Cardiac fibroblast (primary cell): ENCODE results near the gene PDE8A.

Source experiments
- DNase-seq, 2 donors: peaks; one replicate each; pipeline versions ENCODE4 v3.0.0 to v3.0.0-alpha.2; 2010; ENCODE audit warnings: low read depth in 2 of 2
- H3K4me3 ChIP-seq, 2 donors: replicated peaks in 1 of 2; 1 replicate in 1 of 2; 2 replicates in 1 of 2; pipeline ENCODE4 v1.5.1; 2011; ENCODE audit warnings: low read depth in 2 of 2, low read length in 2 of 2, mild to moderate bottlenecking in 2 of 2, moderate library complexity in 1 of 2
- TF ChIP-seq, protein P1 (sequence below): IDR thresholded peaks from one replicate; pipeline ENCODE4 v1.5.1; 2011; ENCODE audit warnings: low read depth, mild to moderate bottlenecking, low read length, inconsistent platforms

The PDE8A gene

DNA sequence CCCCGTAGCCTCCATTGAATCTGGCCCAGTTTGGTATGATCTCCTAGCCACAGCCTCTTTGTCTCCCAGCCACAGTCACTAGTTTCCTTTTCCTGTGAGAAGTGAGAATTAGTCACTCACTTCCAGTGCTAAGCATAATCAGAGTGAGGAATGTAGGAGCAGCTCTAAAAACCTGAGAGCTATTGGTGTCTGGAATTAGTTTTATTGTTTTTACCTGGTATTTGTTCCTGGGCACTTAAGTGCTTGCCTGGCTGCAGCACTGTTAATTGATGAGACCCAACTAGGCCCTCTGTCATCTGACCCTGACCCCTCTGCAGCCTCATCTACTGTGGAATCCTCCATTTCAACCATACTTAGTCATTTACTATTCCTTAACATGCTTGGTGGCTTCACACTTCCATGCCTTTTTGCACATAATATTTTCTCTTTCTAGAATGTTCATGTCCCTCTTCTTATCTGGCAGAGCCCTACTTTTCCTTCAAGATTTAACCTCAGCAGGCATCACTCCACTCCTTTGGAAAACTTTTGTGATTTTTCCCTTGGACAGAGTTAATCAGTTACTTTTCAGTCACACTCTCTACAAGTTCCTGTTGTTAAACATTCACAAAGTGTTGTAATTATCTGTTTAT lies 48.8 kb downstream of the PDE8A start:
- DNase-seq: peak; percentile 39 to 56
- TF ChIP-seq, protein P1, sequence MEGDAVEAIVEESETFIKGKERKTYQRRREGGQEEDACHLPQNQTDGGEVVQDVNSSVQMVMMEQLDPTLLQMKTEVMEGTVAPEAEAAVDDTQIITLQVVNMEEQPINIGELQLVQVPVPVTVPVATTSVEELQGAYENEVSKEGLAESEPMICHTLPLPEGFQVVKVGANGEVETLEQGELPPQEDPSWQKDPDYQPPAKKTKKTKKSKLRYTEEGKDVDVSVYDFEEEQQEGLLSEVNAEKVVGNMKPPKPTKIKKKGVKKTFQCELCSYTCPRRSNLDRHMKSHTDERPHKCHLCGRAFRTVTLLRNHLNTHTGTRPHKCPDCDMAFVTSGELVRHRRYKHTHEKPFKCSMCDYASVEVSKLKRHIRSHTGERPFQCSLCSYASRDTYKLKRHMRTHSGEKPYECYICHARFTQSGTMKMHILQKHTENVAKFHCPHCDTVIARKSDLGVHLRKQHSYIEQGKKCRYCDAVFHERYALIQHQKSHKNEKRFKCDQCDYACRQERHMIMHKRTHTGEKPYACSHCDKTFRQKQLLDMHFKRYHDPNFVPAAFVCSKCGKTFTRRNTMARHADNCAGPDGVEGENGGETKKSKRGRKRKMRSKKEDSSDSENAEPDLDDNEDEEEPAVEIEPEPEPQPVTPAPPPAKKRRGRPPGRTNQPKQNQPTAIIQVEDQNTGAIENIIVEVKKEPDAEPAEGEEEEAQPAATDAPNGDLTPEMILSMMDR: no peak
- no peak overlapping the region for H3K4me3 ChIP-seq

DNA sequence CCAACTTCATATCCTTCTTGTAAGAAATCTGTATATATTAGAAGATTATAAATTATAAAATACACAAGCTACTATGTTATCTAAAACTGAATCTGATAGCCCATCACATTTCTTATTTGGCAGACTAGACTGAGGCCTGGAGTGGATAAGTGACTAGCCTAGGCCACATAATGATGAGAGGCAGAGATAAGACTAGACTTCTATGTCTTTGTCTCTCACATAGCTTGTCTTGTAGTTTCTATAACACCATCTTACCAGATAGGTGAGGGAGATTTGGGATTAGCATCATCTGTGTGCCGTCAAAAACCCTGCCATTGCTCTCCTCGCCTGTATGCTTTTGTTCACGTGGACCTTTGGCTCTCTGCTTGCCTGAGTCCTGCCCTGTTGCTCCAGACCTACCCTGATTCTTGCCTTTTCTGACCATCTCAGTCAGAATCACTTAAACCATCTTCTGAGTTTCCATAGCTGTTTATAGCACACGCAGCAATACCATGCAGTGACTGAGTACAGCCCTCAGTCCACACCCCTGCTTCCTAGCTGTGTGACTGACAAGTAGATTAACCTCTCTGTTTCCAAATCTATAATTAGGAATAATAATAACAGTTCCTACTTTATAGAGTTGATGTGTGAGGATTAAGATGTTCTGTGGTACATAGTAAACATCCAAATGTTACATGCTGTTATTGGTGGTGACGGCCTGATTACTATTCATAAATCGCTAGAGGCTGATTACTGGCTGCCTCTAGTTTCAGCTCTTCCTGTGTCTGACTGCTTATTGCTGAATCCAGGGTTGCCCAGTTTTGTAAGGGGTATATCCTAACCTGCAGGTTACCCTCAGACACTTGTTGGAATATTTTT lies 49.7 kb downstream of the PDE8A start:
- TF ChIP-seq, protein P1: no peak
- no peak overlapping the region for H3K4me3 ChIP-seq
- DNase-seq: no peak

DNA sequence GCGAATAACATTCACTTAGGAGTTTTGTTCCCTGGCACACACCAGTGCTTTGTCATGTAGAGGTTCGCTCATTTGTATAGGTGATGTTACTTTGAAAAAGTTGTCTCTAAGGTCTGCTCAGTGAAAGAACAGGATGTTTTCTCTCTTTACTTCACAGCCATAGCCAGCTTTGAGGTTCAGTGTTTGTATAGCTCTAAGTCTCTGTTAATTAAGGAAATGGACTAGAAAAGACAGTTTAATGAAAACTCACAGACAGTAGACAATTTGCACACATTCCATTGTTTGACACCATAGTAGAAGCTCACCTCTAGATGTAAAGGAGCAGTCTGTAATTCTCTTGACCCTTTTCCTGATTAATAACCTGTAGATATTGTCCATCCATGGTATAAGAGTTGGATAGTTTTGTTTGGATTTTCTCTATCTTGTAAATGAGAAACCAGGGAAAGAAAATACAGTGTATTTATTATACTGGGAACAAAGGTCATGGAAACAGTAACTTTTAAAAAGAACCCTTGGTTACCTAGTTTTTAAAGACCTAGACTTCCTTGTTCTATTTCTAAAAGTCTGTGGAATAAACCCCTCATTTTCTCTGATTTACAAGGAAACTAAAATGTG lies 50.4 kb downstream of the PDE8A start:
- DNase-seq: no peak
- no peak overlapping the region for H3K4me3 ChIP-seq
- TF ChIP-seq, protein P1: no peak

DNA sequence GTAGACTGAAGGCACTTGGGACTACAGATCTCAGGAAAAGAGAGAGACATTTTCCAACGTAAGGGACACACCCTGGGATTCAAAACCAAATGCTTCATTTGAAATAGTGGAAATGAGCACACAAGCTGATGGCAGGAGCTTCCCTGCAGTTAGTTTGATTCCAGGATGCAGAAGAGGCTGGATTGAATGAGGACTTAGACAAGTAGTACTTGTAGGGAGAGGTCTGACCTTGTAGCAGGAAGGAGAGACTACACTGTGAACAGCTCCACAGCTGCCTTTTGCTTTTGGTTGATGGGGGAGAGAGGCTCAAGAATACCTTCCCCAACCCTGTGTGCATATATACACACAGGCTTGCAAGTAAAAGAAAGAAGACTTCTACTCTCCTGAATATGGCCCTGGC lies 51.5 kb downstream of the PDE8A start:
- TF ChIP-seq, protein P1: no peak
- DNase-seq: no peak
- H3K4me3 ChIP-seq: no peak overlapping the region

DNA sequence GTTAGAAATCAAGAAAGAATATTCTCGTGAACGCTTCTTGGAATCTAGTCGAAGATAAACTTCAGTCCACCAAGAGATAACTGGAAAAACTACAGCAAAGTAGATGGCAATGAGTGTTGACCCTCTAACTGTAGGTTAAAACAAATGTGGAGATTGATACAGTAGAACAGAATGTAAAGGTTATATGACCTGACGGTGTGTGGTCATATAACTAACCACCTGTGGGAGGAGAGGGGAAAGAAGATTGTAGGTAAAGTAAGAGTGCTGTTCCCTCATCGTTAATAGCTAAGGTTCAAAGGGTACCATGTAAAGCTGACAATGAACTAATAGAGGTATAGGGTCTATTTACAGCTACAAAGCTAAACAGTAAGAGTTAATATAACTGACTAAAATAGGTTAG lies 52.6 kb downstream of the PDE8A start:
- DNase-seq: no peak
- TF ChIP-seq, protein P1: no peak
- H3K4me3 ChIP-seq: no peak overlapping the region

DNA sequence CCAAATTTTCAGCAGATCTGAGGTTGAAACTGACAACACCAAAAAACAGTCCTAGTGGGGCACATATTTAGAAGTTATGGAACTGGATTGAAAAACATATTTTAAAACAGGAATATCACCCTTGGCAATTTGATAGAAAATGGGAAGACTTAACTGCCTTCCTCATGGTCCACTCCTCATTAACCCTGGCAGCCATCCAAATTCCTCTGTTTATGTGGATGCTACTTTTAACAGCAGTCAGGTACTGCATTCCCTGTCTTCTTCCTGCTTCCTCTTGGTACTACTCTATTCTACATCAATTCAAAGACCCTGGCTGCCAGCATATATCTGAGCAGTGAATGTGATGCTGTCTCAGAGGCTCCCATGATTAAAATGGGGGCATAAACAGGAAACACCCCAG lies 54.3 kb downstream of the PDE8A start:
- TF ChIP-seq, protein P1: no peak
- DNase-seq: no peak
- H3K4me3 ChIP-seq: no peak overlapping the region
